Measurements from ENCODE around the gene LDLRAD4. TPM values are rescaled to one million over a fixed set of nuclear protein-coding genes. Genes with fewer than 3 reads are reported as not detected.

Gene LDLRAD4
- total and polyA plus RNA-seq, 9 of the 15 experiments (the other 6 are each of a cell fraction or from before 2014, with no cell fraction given), result 0.01 TPM; not detected in 8

- no peak overlapping the region for H3K27ac ChIP-seq (ENCODE audit: extremely low read depth, low read depth, low read length)
- no peaks in the 10 kb centered on the region for H3K9me3 ChIP-seq (replicated peaks; ENCODE audit: control insufficient read depth, insufficient read depth, low read depth, low read length)
- H3K79me2 ChIP-seq (ENCODE audit: control insufficient read depth, insufficient read depth, low read length), result no peaks in the 10 kb centered on the region
- H3K27me3 ChIP-seq (ENCODE audit: control insufficient read depth in 2 of 2, insufficient read depth in 2 of 2, low read length in 2 of 2), result peaks cover 35 to 63% of the 10 kb centered on the region in 2 experiments
- no peaks in the 10 kb centered on the region for H3K9me1 ChIP-seq (ENCODE audit: control insufficient read depth, insufficient read depth, low read length)
- FAIRE-seq, result no peak
- no TSS peak for BruUV-seq (replicated peaks)
- no peak overlapping the region for H3K4me3 ChIP-seq
- H4K20me1 ChIP-seq (replicated peaks; ENCODE audit: control insufficient read depth, insufficient read depth, low read length), result peaks cover 2% of the 10 kb centered on the region; the same call in 1 of the 2 replicates
- 0% methylated on average over 3 of the region's 3 CpGs for WGBS (ENCODE audit: insufficient coverage, low coverage, missing lambda C conversion rate)
- ChIA-PET POLR2A (interaction anchor here (0.8 kb wide), 1 partner anchor 38 kb away, joined by 3 read pairs; no protein-coding TSS in a partner anchor), CTCF (ENCODE audit: low intra/inter-chr PET ratio) (no interaction called here)
- H3K36me3 ChIP-seq (ENCODE audit: control insufficient read depth, insufficient read depth, low read length), result no peaks in the 10 kb centered on the region
- TF ChIP-seq DLX4 (CRISPR knock-in tag; IDR thresholded peaks at IDR 0.05), result no peak
- ATAC-seq, result no peak
- no peak overlapping the region for H2AFZ ChIP-seq (ENCODE audit: low read depth, low read length)
- DNase-seq (ENCODE audit: extremely low read depth in 1 of 4, low spot score in 3 of 4), result no peak
- intact Hi-C loops (cut with micrococcal nuclease) (no loop called here), in situ Hi-C loops (cut with MboI) (no loop called here)
- no peaks in the 10 kb centered on the region for H3K4me1 ChIP-seq (replicated peaks in 1 of 2; ENCODE audit: control insufficient read depth in 2 of 2, insufficient read depth in 2 of 2, low read length in 2 of 2)
- no peak overlapping the region for H3K9ac ChIP-seq (ENCODE audit: insufficient read depth in 1 of 2, low read depth in 2 of 2, low read length in 2 of 2)
- no peak overlapping the region for H3K4me2 ChIP-seq (ENCODE audit: insufficient read depth, low read length)
Measured at GRCh38 chr18:13441736-13442135, 223.2 kb downstream of the LDLRAD4 start.

GRCh38 chr18:13442451-13442850 lies 223.9 kb downstream of the LDLRAD4 start:
- intact Hi-C loops (cut with micrococcal nuclease) (no loop called here), in situ Hi-C loops (cut with MboI) (no loop called here)
- no peaks in the 10 kb centered on the region for H3K36me3 ChIP-seq (ENCODE audit: control insufficient read depth, insufficient read depth, low read length)
- no peaks in the 10 kb centered on the region for H3K9me3 ChIP-seq (replicated peaks; ENCODE audit: control insufficient read depth, insufficient read depth, low read depth, low read length)
- peaks cover 2% of the 10 kb centered on the region; the same call in 1 of the 2 replicates for H4K20me1 ChIP-seq (replicated peaks; ENCODE audit: control insufficient read depth, insufficient read depth, low read length)
- TF ChIP-seq NFE2 (IDR thresholded peaks at IDR 0.05; ENCODE audit: low read depth) (no peak), ZNF561 (CRISPR knock-in tag; conservative IDR thresholded peaks at IDR 0.05) (no peak), EWSR1 (IDR thresholded peaks at IDR 0.05; ENCODE audit: borderline replicate concordance, low read depth, partially characterized antibody) (no peak), ZNF384 (IDR thresholded peaks at IDR 0.05; ENCODE audit: low read depth, low read length) (no peak), KDM2B (CRISPR knock-in tag; IDR thresholded peaks at IDR 0.05) (no peak)
- peaks cover 34 to 58% of the 10 kb centered on the region in 2 experiments for H3K27me3 ChIP-seq (ENCODE audit: control insufficient read depth in 2 of 2, insufficient read depth in 2 of 2, low read length in 2 of 2)
- no peak overlapping the region for H3K9ac ChIP-seq (ENCODE audit: insufficient read depth in 1 of 2, low read depth in 2 of 2, low read length in 2 of 2)
- no peak overlapping the region for H3K27ac ChIP-seq (ENCODE audit: extremely low read depth, low read depth, low read length)
- WGBS (ENCODE audit: insufficient coverage, low coverage, missing lambda C conversion rate), result 1% methylated on average over 14 of the region's 17 CpGs
- ChIA-PET POLR2A (no interaction called here), CTCF (ENCODE audit: low intra/inter-chr PET ratio) (no interaction called here)
- BruUV-seq (replicated peaks), result no TSS peak
- no peak for DNase-seq (ENCODE audit: extremely low read depth in 1 of 4, low spot score in 3 of 4)
- H2AFZ ChIP-seq (ENCODE audit: low read depth, low read length), result no peak overlapping the region
- H3K4me3 ChIP-seq, result no peak overlapping the region
- H3K4me2 ChIP-seq (ENCODE audit: insufficient read depth, low read length), result no peak overlapping the region
- H3K4me1 ChIP-seq (replicated peaks in 1 of 2; ENCODE audit: control insufficient read depth in 2 of 2, insufficient read depth in 2 of 2, low read length in 2 of 2), result no peaks in the 10 kb centered on the region
- no peaks in the 10 kb centered on the region for H3K9me1 ChIP-seq (ENCODE audit: control insufficient read depth, insufficient read depth, low read length)
- no peaks in the 10 kb centered on the region for H3K79me2 ChIP-seq (ENCODE audit: control insufficient read depth, insufficient read depth, low read length)
- no peak for ATAC-seq
- no peak for FAIRE-seq

All from K562 (cell line).